ENCODE measurements around the gene FOXL3. TPM values are rescaled to one million over a fixed set of nuclear protein-coding genes. Genes with fewer than 3 reads are reported as not detected.
"Not testable (repeated sequence)": the region's sequence is repeated elsewhere in the genome, so short reads cannot be mapped to it uniquely, and the experiment has no call there.

Gene FOXL3
- total RNA-seq, 1 experiment from 2014 or later = not detected

DNA sequence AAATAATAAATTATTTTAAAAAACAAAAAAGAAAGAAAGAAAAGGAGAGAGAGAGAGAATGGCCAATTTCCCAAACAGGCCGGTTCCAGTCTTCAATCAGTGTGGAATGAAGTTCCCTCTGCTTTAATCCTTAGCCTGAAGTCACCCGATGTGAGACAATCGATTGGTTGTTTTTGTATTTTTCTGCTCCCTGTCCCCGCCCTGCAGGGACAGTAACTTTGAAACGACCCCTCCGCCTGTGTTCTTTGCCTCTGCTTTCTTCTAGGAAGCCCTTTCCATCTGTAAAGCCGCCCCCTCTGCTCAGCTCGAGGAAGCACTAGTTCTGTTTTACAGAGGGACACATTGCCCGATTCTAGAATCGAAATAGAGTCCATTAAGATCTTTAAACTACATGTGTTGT, 33.4 kb downstream of the FOXL3 start:
- DNase-seq (ENCODE audit: low spot score) = no peak

DNA sequence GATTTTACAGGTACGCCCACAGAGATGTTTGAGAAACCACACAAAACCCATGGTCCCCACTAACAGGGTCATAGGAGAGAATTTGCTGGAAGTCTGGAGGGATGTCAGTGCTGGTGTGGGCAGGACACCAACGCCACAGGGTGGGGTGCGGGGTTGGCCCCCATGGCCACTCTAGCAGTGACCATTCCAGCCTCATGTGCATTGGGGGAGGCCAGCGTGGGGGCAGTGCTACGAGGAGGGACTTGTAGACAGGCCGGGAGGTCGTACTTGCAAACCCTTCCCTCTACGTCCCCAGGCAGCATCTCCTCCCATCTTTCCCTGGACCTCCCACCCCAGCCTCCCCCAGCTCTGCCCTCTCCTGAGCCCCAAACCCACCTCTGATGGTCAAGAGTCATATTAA, 34.0 kb downstream of the FOXL3 start:
- no peak for DNase-seq (ENCODE audit: low spot score)

DNA sequence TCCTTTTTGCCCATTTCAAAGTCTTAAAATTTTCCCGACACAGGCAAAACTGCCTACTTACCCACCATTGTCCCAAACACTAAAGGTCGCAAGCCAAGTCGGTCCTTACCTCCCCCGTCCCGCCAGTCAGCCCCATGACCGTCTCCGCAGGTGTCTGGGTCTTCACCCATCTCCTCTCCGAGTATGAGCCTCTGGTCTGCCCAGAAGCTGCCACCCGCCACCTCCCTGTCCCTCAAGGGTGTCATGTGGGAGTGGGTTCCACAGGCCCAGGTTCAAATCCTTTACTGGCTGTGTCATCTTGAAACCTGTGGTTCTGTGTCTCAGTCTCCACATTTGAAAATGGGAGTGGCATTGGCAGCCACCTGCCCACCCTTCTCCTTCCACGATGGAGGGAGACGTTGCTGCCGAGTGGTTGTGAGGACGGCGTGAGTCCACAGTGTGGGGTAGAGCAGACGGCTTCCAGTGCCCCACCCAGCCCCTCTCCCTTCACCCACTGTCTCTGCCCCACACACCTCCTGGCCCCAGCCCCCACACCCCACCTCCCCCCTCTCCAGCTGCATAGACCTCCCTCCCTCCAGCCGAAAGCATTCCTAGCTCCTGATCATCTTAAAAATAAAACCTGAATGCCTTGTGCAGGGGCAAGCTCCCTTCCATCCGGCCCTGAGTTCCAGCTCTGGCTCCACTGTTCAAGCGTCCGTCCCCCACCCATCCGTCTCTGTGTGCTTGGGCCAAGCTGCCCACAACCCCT, 35.3 kb downstream of the FOXL3 start:
- DNase-seq (ENCODE audit: low spot score) = no peak

DNA sequence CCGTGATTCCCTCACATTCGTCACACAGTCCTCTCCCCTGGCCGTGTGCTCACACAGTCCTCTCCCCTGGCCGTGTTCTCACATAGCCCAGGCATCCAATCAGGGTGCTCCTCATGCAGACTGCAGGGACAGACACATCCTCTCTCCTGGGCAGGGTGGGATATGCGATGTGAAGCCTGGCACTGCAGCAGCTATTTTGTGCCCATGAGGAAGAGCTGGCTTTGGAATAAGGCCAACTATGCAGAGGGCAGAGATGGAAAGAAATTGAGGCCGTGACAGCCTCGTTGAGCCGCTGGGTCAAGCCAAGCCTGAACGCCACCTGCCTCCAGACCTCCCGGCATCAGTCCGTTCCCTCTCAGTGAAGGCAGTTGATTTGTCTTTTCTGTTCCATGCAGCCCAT, 35.8 kb downstream of the FOXL3 start:
- no peak for DNase-seq (ENCODE audit: low spot score)

DNA sequence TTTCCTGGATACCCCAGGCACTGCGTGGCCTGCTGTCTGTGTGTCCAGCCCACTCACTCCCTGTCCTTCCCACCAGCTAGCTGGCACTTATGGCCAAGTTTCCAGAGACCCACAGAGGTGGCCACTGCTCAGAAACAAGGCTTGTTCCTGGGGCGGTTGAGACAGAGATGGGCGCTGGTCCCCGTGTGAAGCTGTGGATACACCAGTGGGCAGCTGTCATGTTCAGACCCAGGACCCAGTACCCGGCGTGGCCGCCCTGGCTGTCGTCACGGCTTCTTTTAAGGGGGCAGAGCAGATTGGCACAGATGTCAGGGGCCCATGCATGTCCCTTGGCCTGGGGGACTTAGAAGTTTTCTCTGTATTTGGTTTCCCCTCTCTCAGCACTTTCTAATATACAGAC, 36.3 kb downstream of the FOXL3 start:
- DNase-seq (ENCODE audit: low spot score) = no peak

DNA sequence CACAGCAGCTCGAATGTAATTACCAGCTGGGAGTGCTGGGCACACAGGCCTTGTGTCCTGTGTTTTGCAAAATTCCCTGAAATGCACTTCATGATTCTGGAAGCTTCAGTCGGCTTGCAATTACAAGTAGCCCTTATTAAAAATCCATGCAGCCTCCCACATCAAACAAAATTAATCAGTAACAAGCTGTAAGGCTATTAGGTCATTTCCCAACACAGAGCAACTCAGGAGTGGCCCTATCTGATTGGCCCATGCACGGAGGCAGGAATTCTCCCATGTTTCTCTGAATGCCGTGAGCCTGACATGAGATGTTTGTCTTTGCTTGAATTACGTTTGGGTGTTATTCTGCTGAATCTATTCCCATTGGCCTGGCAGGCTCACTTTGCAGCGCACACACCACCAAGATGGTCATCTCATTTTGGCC, 36.9 kb downstream of the FOXL3 start:
- no peak for DNase-seq (ENCODE audit: low spot score)

DNA sequence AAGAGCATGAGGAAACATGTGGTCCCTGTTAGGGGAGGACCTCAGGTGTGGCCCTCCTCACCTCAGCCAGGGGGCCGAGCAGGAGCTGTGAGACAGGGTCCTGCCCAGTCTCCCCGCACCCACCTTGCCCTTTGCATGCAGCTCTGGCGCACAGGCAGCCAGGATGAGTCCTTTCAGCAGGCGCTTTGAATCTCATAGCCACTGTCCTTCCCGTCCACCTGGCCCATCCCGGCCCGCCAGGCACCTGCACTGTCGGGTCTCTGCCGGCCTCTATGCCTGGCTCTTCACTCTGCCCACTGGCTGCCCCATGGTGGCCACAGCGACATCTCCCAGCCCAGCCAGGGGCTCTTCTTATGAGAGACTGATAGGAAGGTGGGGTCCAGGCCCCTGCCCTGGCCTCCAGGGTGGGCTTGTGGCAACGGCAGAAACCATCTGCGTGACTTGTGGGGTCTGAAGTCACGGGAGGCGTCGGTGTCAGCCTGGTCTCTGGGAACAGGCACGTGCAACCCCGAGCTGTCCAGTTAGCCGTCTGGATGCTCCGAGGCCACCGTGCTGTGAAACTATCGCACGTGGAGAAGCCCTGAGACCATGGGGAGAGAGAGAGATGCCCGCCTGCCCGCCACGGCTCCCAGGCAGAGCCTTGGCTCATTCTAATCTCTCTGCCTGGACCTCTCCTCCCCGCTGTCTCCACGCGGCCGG, 37.4 kb downstream of the FOXL3 start:
- DNase-seq (ENCODE audit: low spot score) = no peak

DNA sequence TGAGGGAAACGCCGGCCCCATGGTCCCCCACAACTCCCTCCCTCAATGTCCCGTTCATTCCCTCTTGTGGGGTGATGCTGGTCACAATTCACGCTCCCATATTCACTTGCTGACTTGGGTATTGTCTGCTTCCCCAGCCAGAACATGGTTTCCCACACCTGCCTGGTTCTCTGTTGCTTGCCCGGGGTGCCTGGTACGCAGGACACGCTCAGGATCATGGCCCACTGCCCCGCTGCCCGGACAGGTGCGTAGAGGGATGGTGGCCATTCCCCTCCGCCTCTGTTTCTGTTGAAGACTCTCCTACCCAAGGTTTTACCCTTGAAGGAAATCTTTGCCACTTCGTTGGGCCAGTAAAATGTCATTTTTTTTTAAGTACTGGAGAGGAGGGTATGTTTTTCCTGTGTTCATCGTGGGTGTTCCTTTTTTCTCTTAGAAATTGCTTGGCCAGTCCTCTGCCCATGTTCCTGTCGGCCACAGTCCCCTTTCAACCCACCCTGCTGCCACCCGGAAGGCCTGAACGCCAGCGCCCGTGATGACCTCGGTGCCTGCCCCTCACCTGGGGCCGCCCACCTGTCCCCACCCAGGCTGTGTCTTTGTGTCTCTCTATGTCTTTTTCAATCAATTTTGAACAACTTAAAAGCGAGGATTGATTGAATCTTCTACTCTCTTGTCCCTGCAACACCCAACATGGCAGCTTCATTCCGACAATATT, 38.2 kb downstream of the FOXL3 start:
- DNase-seq (ENCODE audit: low spot score) = no peak

DNA sequence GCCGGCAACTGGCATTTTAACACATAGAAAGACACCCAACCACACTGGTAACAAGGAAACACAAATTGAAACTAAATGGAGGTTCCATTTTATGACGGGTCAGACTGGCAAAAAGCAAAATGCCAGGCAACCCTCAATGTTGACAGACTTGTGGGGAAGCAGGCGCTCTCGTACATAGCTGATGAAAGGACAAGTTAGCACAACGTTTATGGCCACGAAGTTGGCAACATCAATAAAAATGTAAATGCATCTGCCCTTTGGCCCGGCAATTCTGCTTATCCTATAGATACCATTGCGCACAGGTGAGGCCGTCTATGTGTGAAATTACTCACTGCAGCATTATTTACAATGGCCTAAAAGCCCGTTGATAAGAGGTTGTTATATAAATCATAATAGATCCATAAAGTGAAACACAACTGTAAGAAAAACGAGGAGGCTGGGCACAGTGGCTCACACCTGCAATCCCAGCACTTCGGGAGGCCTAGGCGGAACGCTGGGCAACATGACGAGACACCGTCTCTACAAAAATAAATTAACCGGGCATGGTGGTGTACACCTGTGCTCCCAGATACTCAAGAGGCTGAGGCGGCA, 39.8 kb downstream of the FOXL3 start:
- no peak for DNase-seq (ENCODE audit: low spot score)

DNA sequence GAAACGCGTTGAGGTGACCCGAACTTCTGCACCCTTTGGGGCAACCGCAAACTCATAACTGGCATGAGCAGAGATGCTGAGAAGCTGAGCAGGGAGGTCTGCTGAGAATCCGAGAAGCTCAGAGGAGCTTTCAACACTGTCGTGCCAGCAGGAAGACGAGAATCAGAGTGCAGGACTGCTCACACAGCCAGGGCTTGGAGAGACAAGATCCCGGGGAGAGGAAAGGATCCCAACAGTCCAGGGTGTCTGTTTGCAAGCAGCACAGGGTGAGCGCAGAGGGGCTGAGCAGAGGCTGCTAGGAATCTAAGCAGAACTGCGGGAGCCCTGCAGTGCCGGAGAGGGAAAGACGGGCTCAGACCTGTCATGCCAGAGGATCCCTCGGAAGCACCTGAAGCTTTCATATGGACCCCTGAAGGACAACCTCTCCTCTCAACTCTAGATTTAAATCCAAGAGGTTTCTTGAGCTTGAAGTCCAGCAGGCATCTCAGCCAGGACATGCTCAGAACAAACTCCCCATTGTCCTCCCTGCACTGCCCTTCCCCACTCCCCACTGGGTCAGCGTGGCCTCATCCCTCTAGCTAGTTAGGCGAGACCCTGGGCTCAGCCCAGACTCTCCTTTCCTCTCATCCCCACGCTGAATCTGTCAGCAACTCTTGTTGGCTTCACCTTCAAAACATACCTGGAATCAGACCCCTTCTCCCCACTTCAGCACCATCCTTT, 40.7 kb downstream of the FOXL3 start:
- DNase-seq (ENCODE audit: low spot score) = no peak

DNA sequence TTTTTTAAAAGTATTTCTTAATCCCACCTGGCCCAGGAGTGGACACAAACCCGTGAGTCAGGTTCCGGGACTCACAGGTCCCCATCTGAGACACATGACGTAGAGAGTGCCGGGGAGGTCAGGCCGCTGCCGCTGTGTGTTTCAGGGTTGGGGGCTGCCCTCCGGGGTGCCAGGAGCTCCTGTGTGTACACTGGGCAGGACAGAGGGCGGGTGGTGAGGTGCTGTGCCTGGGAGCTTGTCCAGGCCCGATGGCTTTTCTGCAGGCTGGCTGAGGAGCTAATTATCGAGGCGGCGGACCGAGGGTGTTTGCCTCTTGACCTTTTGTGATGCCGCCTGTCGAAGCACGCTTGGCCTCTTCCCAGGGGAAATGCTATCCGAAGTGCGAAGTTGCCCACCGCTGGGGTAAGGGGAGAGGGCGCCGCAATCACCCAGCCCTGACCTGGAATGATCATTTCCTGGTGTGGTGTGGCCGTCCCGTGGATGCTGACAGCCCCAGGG, 42.1 kb downstream of the FOXL3 start:
- no peak for DNase-seq (ENCODE audit: low spot score)

DNA sequence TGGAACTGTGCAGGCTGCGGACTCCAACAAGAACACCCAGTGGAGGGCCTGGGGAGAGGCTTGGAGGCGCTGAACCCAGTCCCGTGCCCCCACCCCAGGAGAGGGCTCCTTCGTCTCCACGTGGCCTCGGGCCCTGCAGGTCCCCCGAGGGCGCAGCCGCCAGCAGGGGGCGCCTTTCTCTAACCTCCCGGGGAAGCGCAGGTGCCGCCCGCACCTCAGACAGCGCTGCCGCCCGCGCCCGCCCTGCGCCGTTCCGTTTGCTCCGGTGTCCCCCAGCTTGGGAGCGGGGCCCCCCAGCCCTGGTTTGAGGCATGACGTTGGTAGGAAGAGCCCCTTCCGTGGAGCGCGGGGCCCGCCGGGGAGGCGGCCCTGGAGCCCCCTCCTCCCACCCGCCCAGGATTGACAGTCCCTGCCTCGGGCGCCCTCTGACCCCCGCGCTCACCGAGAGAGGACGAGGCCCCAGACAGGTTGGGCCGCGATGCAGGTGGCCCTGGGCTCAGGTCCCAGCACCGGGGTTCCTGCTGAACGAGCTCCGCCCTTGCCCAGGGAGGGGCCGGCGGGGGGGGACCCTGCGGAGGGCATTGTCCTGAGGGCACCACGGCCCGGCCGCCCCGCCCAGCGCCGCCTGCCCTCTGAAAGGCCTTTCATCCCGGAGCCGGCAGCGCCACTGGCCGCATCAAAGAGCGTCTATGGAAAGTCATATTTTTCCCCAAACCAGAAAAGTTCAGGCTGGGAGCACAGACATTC, 42.8 kb downstream of the FOXL3 start:
- peak; percentile 68 for DNase-seq (ENCODE audit: low spot score)

DNA sequence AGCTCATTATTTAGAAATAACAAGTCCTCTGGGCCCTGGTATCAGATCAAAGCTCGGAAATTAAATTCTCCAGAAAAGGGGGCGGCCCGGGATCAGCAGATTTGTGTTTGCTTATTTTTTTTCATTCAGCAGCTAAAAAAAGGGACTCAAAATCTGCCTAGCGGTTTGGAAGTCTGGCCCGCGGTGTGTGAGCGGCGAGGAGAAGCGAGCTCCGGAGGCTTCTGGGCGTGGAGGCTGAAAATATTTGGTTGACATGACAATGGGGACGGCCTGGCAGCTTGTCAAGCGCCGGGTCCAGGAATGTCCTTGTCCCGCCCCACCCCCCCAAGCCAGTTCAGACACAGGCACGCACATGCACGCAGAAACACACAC, 43.4 kb downstream of the FOXL3 start:
- no peak for DNase-seq (ENCODE audit: low spot score)

DNA sequence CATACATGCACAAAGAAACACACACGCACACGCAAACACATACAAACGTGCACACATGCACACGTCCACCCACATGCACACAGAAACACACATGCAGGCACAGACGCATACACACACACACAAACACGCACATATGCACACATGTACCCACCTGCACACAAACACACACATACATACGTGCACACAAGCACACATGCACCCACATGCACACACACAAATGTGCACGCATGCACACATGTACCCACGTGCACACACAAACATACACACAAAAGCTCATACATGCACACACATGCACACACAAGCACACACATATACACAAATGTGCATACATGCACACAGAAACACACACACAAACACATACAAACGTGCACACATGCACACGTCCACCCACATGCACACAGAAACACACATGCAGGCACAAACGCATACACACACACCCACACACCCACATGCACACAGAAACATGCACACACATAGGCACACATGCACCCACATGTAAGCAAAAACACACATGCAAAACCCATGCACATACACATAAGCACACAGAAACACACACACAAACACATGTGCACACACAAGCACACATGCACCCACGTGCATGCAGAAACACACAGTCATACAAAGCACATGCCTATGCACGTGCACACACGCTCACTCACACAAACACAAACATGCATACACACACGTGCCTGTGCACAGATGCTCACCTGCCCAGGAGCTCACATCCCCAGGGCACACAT, 44.8 kb downstream of the FOXL3 start:
- no peak for DNase-seq (ENCODE audit: low spot score)

DNA sequence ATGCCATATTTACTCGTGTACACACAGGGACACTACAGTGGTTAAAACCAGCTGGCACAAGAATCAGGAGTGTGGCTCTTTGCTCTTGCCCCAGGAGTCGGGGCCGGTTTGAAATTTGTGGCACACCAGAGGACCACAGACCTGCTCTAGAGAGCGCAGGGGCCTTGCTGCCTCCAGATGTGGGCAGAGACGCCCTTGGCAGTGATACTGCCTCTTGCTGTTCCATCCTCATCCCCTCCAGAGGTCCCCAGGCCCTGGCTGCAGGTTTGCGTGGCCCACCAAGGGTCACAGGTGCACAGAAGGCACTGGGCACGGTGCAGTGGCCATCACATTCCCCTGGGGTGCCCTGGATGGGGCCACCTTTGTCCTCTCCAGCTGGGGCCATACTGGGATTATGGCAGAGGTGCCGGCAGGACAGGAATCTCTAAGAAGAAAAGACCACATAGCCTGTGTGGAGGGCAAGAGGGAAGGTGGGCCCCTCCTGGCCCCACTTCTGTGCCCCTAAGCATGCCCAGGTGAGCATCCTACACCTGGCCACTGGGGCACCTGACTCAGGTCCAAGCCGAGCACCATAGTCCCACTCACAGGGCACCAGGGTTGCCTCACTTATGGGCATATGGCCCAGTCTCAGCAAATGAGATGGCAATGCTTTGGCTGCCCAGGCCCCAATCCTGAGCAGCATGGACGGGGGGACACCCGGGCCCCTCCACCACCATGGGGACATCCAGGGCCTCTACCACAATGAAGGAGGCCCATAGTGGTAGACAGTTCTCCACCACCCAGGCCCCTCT, 45.6 kb downstream of the FOXL3 start:
- no peak for DNase-seq (ENCODE audit: low spot score)

DNA sequence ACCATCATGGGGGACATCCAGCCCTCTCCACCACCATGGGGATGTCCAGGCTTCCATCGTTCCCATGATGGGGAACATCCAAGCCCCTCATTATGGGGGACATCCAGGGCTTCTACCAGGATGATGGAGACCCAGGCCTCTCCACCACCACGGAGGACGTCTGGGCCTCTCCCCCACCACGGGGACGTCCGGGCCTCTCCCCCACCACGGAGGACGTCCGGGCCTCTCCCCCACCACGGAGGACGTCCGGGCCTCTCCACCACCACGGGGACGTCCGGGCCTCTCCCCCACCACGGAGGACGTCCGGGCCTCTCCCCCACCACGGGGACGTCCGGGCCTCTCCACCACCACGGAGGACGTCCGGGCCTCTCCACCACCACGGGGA, 46.2 kb downstream of the FOXL3 start:
- DNase-seq (ENCODE audit: low spot score) = not testable (repeated sequence)

DNA sequence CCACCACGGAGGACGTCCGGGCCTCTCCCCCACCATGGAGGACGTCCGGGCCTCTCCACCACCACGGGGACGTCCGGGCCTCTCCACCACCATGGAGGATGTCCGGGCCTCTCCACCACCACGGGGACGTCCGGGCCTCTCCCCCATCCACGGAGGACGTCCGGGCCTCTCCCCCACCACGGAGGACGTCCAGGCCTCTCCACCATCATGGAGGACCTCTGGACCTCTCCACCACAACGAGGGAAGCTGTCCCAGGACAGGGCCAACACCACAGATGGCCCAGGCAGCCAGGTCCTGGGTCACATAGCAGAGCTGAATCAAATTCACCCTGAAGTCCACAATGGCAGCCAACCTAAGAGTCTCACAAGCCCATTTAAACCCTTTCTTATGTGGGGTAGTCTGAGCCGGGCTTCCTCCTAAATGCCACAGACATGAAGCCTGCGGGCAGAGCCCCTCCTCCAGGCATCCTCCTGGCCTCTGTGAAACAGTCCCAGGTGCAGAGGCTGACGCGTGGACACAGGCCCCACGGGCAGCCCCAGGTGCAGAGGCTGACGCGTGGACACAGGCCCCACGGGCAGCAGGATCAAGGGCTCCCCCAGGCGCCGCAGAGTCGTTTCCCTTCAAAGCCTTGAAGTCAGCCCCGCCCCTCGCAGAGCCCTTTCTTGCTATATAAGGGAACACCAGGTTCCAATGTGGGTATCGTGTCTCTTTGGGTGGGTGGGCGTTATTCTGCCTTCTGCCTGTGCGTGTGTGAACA, 47.0 kb downstream of the FOXL3 start:
- DNase-seq (ENCODE audit: low spot score) = no peak

DNA sequence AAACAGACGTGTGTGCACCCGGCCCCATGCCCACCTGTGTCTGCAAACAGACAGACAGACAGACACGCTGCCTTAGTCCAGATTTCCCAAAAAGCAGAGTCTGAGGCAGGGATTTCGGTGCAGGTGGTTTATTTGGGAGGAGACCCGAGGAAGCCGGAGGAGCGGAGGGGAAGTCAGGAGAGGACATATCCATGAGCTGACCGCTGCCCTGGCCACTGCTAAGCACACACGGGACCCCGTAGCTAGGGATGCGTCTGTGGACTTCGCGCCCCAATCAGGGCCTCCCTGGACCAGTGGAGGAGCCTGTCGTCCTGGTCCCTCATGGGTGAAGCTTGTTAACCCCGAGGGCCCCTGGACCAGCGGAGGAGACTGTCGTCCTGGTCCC, 47.6 kb downstream of the FOXL3 start:
- no peak for DNase-seq (ENCODE audit: low spot score)

Data from A172 (cell line).